GM19452 (cell line): ENCODE data around the gene ALPG.
"Not testable (repeated sequence)": the region's sequence is repeated elsewhere in the genome, so short reads cannot be mapped to it uniquely, and the experiment has no call there.

Experiments
- ATAC-seq: cut with Tn5 transposase; IDR thresholded peaks from one replicate; pipeline ENCODE4 v1.9.1; 2021; ENCODE audit not compliant: unreplicated experiment

ALPG gene

GRCh38 chr2:232406556-232407310 is at the start of gene ALPG:
ALPG (plus strand) TSS chr2:232406844; CDS start chr2:232406895, 51 bp downstream.
- ATAC-seq = no peak

GRCh38 chr2:232361646-232362045 is 45.0 kb upstream of the ALPG start:
- no peak for ATAC-seq

- no peak for ATAC-seq
Measured at GRCh38 chr2:232362174-232362900, 44.3 kb upstream of the ALPG start.

GRCh38 chr2:232363064-232363783 is 43.4 kb upstream of the ALPG start:
- ATAC-seq = not testable (repeated sequence)

- ATAC-seq = no peak
Measured at GRCh38 chr2:232363784-232364615, 42.6 kb upstream of the ALPG start.

GRCh38 chr2:232364806-232365594 is 41.6 kb upstream of the ALPG start:
- ATAC-seq = not testable (repeated sequence)

GRCh38 chr2:232365621-232366321 is 40.9 kb upstream of the ALPG start:
- ATAC-seq = no peak

GRCh38 chr2:232366461-232366860 is 40.2 kb upstream of the ALPG start:
- ATAC-seq = not testable (repeated sequence)

GRCh38 chr2:232367016-232367415 is 39.6 kb upstream of the ALPG start:
- no peak for ATAC-seq

GRCh38 chr2:232367591-232368233 is 38.9 kb upstream of the ALPG start:
- no peak for ATAC-seq

GRCh38 chr2:232368311-232368731 is 38.3 kb upstream of the ALPG start:
- ATAC-seq = no peak

GRCh38 chr2:232369126-232369951 is 37.3 kb upstream of the ALPG start:
- ATAC-seq = no peak

GRCh38 chr2:232370007-232370406 is 36.6 kb upstream of the ALPG start:
- ATAC-seq = not testable (repeated sequence)

- no peak for ATAC-seq
Measured at GRCh38 chr2:232372231-232373208, 34.1 kb upstream of the ALPG start.

GRCh38 chr2:232374356-232374755 is 32.3 kb upstream of the ALPG start:
- no peak for ATAC-seq

GRCh38 chr2:232375164-232375563 is 31.5 kb upstream of the ALPG start:
- ATAC-seq = no peak

GRCh38 chr2:232376260-232376659 is 30.4 kb upstream of the ALPG start:
- no peak for ATAC-seq
